Measurements from ENCODE around the gene ISL2. TPM values are rescaled to one million over a fixed set of nuclear protein-coding genes. Genes with fewer than 3 reads are reported as not detected.

The ISL2 gene
- total RNA-seq, 1 experiment from 2014 or later: 4.0 TPM

GRCh38 chr15:76333309-76333708 lies 3.3 kb upstream of the ISL2 start:
- H3K27ac ChIP-seq: no peak overlapping the region
- H3K36me3 ChIP-seq: no peaks in the 10 kb centered on the region
- peaks cover 13% of the 10 kb centered on the region for H3K4me1 ChIP-seq (replicated peaks)
- no peak overlapping the region for H3K4me3 ChIP-seq
- no peaks in the 10 kb centered on the region for H3K27me3 ChIP-seq (replicated peaks)
- DNase-seq (ENCODE audit: low read depth in 1 of 2, low spot score in 2 of 2): no peak
- H3K9me3 ChIP-seq (replicated peaks): no peaks in the 10 kb centered on the region

DNA sequence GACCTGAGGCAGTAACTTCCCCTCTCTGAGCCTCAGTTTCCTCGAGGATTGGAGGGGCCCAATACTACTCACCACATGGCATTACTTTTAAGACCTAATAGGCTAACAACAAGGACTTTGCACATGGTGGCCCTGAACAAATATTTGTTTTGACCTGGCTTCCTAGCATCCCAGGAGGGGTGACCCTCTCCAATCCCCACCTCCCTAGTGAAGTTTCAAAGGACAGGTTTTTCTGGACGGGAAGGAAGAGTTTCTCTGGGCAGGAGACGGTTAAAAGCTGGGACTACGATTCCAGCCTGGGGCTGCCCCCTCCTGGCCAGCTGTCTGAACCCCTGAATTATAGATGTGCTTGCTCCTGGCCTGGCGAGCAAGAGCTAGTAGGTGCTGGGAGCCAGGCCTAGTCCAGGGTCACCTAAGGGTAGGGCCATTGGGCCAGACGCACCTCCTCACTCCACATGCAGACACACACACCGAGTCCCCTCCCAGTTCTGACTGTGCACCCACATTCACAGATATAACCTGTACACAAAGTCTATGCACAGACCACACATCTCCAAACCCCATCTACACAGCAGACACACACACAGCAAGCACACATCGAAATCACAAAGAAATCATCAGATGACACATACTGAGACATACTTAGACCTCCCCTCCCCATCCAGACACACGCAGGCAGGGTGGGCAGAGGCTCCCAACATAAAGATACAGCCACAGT lies 2.7 kb upstream of the ISL2 start:
- Histone ChIP-seq H3K4me1 (replicated peaks) (peaks cover 13% of the 10 kb centered on the region), H3K36me3 (no peaks in the 10 kb centered on the region), H3K9me3 (replicated peaks) (no peaks in the 10 kb centered on the region), H3K4me3 (no peak overlapping the region), H3K27me3 (replicated peaks) (0 out of 2 replicates have a peak, but pooled peaks cover 3% of the 10 kb centered on the region), H3K27ac (no peak overlapping the region)
- peak in 1 of 2 experiments; percentile 31 for DNase-seq (ENCODE audit: low read depth in 1 of 2, low spot score in 2 of 2)

DNA sequence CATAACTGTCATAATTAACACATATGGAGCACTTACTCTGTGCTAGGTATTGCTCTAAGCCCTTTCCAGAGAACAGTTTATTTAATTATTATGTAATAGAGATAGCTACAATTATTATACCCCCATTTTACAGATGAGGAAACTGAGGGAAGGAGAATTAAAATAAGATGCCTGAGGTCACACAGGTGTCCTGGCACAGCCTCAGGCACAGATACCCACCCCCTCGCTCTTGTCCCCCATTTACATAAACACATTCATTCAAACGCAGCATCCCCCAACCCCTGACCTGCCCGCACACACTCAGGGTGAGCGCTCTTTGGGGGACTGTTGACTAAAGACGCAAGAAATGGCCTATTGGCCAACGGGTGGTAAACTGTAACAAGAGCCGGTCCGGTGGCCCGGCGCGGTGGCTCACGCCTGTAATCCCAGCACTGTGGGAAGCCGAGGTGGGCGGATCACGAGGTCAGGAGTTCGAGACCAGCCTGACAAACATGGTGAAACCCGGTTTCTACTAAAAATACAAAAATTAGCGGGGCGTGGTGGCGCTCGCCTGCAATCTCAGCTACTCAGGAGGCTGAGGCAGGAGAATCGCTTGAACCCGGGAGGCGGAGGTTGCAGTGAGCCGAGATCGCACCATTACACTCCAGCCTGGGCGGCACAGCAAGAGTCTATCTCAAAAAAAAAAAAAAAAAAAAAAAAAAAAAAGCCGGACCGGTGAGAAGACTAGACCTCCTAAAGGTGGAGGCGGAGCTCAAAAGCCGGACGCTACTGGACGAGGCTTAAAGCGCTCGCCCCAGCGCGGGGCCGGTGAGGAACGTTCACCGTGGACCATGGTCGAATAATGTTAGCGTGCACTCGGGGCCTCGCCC lies 1.9 kb upstream of the ISL2 start:
- no peaks in the 10 kb centered on the region for H3K9me3 ChIP-seq (replicated peaks)
- H3K27ac ChIP-seq: no peak overlapping the region
- H3K36me3 ChIP-seq: no peaks in the 10 kb centered on the region
- H3K4me3 ChIP-seq: no peak overlapping the region
- peaks cover 13% of the 10 kb centered on the region for H3K4me1 ChIP-seq (replicated peaks)
- DNase-seq (ENCODE audit: low read depth in 1 of 2, low spot score in 2 of 2): peak in 1 of 2 experiments; percentile 33
- H3K27me3 ChIP-seq (replicated peaks): peaks cover 7% of the 10 kb centered on the region

GRCh38 chr15:76335307-76336253 lies 993 bp upstream of the ISL2 start:
- peaks cover 16% of the 10 kb centered on the region for H3K27me3 ChIP-seq (replicated peaks)
- H3K4me1 ChIP-seq (replicated peaks): peaks cover 17% of the 10 kb centered on the region
- peak overlapping the region; percentile 43 for H3K4me3 ChIP-seq
- DNase-seq (ENCODE audit: low read depth in 1 of 2, low spot score in 2 of 2): peak in 1 of 2 experiments; percentile 41
- H3K27ac ChIP-seq: peak overlapping the region; percentile 86
- H3K36me3 ChIP-seq: no peaks in the 10 kb centered on the region
- H3K9me3 ChIP-seq (replicated peaks): no peaks in the 10 kb centered on the region

DNA sequence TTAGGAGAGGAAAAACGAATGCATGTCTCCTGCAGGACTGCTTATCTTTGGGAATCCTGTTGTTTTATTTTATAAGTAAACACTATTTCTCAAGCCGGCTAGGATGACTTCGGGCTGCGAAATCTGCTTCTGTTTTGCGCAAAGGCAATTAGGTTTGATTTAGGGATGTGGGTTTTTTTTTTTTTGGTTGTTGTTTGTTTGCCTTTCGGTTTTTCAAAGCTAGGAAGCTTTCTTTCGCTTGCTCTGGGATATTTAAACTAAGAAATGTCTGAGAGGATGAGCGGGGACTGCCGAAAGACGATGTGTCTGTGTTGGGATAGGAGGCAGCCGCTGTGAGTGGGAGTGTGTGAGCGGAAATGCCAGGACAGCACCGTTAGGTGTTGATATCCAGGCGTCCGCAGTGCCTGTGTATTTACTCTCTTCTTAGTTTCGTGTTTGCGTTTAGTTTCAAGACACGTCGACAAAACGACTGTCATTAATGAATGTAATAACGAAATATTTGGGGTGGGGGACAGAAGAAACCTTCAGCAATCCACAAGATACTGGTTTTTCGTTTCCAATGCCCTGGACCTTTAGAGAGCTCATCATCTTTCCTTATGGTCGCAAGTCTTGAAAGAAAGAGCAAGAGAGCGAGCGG lies 604 bp downstream of the ISL2 start:
- no peak overlapping the region for H3K27ac ChIP-seq

GRCh38 chr15:76337696-76338485 lies 1.3 kb downstream of the ISL2 start:
- Histone ChIP-seq H3K27ac (no peak overlapping the region), H3K27me3 (replicated peaks) (peaks cover 30% of the 10 kb centered on the region), H3K36me3 (no peaks in the 10 kb centered on the region; the same call in 1 of the 2 replicates), H3K4me3 (peak overlapping the region; percentile 43), H3K4me1 (replicated peaks) (peaks cover 25% of the 10 kb centered on the region), H3K9me3 (replicated peaks) (no peaks in the 10 kb centered on the region)
- no peak for DNase-seq (ENCODE audit: low read depth in 1 of 2, low spot score in 2 of 2)

More for the DNA sequence above, 604 bp downstream of the ISL2 start:
- H3K36me3 ChIP-seq: no peaks in the 10 kb centered on the region; the same call in 1 of the 2 replicates
- peaks cover 30% of the 10 kb centered on the region for H3K27me3 ChIP-seq (replicated peaks)
- H3K4me1 ChIP-seq (replicated peaks): peaks cover 25% of the 10 kb centered on the region
- H3K9me3 ChIP-seq (replicated peaks): no peaks in the 10 kb centered on the region
- H3K4me3 ChIP-seq: peak overlapping the region; percentile 43
- DNase-seq (ENCODE audit: low read depth in 1 of 2, low spot score in 2 of 2): peak in 1 of 2 experiments; percentile 28

GRCh38 chr15:76338486-76339304 lies 2.1 kb downstream of the ISL2 start:
- DNase-seq (ENCODE audit: low read depth in 1 of 2, low spot score in 2 of 2): no peak
- Histone ChIP-seq H3K4me3 (no peak overlapping the region), H3K36me3 (no peaks in the 10 kb centered on the region; the same call in 1 of the 2 replicates), H3K9me3 (replicated peaks) (no peaks in the 10 kb centered on the region), H3K4me1 (replicated peaks) (peaks cover 25% of the 10 kb centered on the region), H3K27me3 (replicated peaks) (peaks cover 30% of the 10 kb centered on the region), H3K27ac (no peak overlapping the region)

DNA sequence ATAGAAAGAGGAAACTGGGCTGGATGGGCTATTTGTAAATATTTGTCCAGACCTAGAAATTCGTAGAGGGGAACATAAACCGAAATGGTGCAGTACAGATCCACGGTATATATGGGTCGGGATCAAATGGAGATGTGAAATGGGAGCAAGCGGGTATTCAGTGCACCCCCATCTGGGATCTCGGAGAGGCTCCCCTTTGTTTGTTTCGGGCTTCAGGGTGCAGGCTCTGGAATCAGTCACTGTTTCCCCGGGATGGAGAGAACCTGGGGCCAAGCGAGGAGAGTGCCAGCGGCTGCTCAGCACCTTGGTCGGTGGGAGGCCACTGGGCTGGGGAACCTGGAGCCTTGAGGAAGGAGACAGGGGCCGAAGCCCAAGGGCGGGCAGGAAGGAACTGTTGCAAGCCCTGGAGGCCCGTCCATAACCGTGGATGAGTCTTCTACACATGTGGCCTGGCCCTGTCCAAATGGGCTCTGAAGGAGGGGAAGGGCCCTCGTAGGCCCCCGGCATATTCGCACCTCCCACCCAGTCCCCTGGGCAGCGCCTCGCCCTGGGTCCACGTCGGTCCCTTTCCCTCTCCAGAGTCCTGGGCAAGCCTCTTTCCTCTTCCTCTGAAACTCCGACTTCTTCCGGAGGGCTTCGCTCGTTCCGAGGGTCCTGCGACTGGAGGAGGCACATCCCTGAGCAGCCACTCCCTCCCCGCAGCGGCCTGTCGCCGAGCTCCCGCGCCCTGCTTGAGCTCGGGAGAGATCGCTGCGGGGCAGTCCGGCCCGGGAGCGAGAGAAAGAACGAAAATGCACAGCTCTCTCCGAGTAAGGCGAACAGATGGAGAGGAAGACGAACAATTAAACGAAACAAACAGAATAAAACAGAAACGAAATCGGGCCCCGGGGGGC lies 3.0 kb downstream of the ISL2 start:
- Histone ChIP-seq H3K4me1 (replicated peaks) (peaks cover 25% of the 10 kb centered on the region), H3K27ac (no peak overlapping the region), H3K36me3 (no peaks in the 10 kb centered on the region; the same call in 1 of the 2 replicates), H3K9me3 (replicated peaks) (no peaks in the 10 kb centered on the region), H3K4me3 (peak overlapping the region; percentile 19), H3K27me3 (replicated peaks) (peaks cover 30% of the 10 kb centered on the region)
- DNase-seq (ENCODE audit: low read depth in 1 of 2, low spot score in 2 of 2): peak in 1 of 2 experiments; percentile 15

DNA sequence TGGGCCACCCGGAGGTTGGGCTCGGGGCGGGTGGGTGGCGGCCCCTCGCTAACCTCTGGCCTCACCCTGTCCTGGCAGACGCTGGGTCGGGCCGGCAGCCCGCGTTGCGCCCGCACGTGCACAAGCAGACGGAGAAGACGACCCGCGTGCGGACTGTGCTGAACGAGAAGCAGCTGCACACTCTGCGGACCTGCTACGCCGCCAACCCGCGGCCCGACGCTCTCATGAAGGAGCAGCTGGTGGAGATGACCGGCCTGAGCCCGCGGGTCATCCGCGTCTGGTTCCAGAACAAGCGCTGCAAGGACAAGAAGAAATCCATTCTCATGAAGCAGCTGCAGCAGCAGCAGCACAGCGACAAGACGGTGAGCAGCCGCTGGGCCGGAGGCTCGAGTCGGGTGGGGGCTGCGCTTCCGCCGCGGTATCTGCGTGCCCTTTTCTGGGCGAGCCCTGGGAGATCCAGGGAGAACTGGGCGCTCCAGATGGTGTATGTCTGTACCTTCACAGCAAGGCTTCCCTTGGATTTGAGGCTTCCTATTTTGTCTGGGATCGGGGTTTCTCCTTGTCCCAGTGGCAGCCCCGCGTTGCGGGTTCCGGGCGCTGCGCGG lies 3.7 kb downstream of the ISL2 start:
- Histone ChIP-seq H3K27ac (no peak overlapping the region), H3K4me1 (replicated peaks) (peaks cover 24% of the 10 kb centered on the region), H3K9me3 (replicated peaks) (no peaks in the 10 kb centered on the region), H3K36me3 (no peaks in the 10 kb centered on the region; the same call in 1 of the 2 replicates), H3K4me3 (peak overlapping the region; percentile 19), H3K27me3 (replicated peaks) (peaks cover 31% of the 10 kb centered on the region)
- DNase-seq (ENCODE audit: low read depth in 1 of 2, low spot score in 2 of 2): peak in 1 of 2 experiments; percentile 37

GRCh38 chr15:76340803-76341365 lies 4.3 kb downstream of the ISL2 start:
- peak in 1 of 2 experiments; percentile 16 for DNase-seq (ENCODE audit: low read depth in 1 of 2, low spot score in 2 of 2)
- no peak overlapping the region for H3K27ac ChIP-seq
- H3K4me1 ChIP-seq (replicated peaks): peaks cover 18% of the 10 kb centered on the region
- H3K9me3 ChIP-seq (replicated peaks): no peaks in the 10 kb centered on the region
- H3K4me3 ChIP-seq: peak overlapping the region; percentile 19; the same call in 1 of the 2 replicates
- peaks cover 33% of the 10 kb centered on the region for H3K27me3 ChIP-seq (replicated peaks)
- H3K36me3 ChIP-seq: no peaks in the 10 kb centered on the region; the same call in 1 of the 2 replicates
